Heart right ventricle (tissue), 16 donors: ENCODE results near the gene TAF11L2. TPM values are rescaled to one million over a fixed set of nuclear protein-coding genes. Genes with fewer than 3 reads are reported as not detected.
"Not testable (repeated sequence)": the region's sequence is repeated elsewhere in the genome, so short reads cannot be mapped to it uniquely, and the experiment has no call there.

Experiments
- ATAC-seq, 8 donors: fragments of 200-7000 bp; cut with Tn5 transposase; one replicate each; pipeline ENCODE4 v1.9.1; 2020; ENCODE audit warnings: mild to moderate bottlenecking in 8 of 8, moderate library complexity in 8 of 8, moderate number of reproducible peaks in 1 of 8
- DNase-seq, 2 donors: peaks; one replicate each; pipeline ENCODE4 v3.0.0-alpha.2; 2020
- H3K27ac ChIP-seq, 10 donors: fragments of 200-600 bp; sonication (generic) in 2 of 10; one replicate each; pipeline versions ENCODE4 v1.5.0 to v1.8.0; 2020 to 2022; ENCODE audit warnings: mild to moderate bottlenecking in 3 of 10
- H3K27me3 ChIP-seq, 7 donors: fragments of 200-600 bp; one replicate each; pipeline ENCODE4 v1.8.0; 2021 to 2022; ENCODE audit warnings: mild to moderate bottlenecking in 2 of 7
- H3K36me3 ChIP-seq, 9 donors: fragments of 200-600 bp; sonication (generic) in 1 of 9; one replicate each; pipeline versions ENCODE4 v1.5.0 to v1.8.0; 2020 to 2022; ENCODE audit warnings: mild to moderate bottlenecking in 2 of 9
- H3K4me1 ChIP-seq, 9 donors: fragments of 200-600 bp; sonication (generic) in 1 of 9; one replicate each; pipeline versions ENCODE4 v1.5.0 to v1.8.0; 2020 to 2022; ENCODE audit warnings: mild to moderate bottlenecking in 4 of 9
- H3K4me3 ChIP-seq, 10 donors: fragments of 200-600 bp; sonication (generic) in 2 of 10; one replicate each; pipeline versions ENCODE4 v1.5.0 to v1.8.0; 2020 to 2022; ENCODE audit warnings: mild to moderate bottlenecking in 7 of 10, moderate library complexity in 2 of 10
- H3K9me3 ChIP-seq, 11 donors: fragments of 200-600 bp in 10 of 11; sonication (generic) in 2 of 11; one replicate each; pipeline versions ENCODE4 v1.5.0 to v1.8.0; 2013 to 2022; ENCODE audit warnings: mild to moderate bottlenecking in 2 of 11, control low read depth in 1 of 11, moderate library complexity in 1 of 11
- WGBS, 2 donors: extraction: QIAGEN DNeasy Blood & Tissue Kit; methylation state at CpG; one replicate each; pipeline ENCODE4 v1.1.7; 2013; ENCODE audit warnings: inconsistent platforms in 1 of 2; 5-methylcytosine and 5-hydroxymethylcytosine counted together
- intact Hi-C, 10 donors: fragments of 100-400 bp; cut with DNase I; formaldehyde crosslinking; loops; one replicate each; pipeline versions ENCODE4 v1.11.1 to v1.14.2; 2022
- polyA plus RNA-seq, 2 donors: library from polyadenylated mRNA; stranded (reverse); fragments of 200-250 nt; gene quantifications; one replicate each; pipeline ENCODE4 v1.2.3, GENCODE V29; 2013
- total RNA-seq, 10 donors: library from RNA; stranded (reverse); fragmentation: NEBNext Ultra II Directional in 3 of 10; extraction: Animal tissue kit (Norgen Biotek cat#: 25700) in 3 of 10; gene quantifications; one replicate each; pipeline versions ENCODE4 v1.2.1 to v1.2.4, GENCODE V29; 2021 to 2023
- TF ChIP-seq, protein P1 (sequence below), 9 donors: fragments of 200-600 bp; sonication (generic) in 2 of 9; IDR thresholded peaks; one replicate each; pipeline versions ENCODE4 v1.5.0 to v1.8.0; 2021 to 2022; ENCODE audit warnings: antibody characterized with exemption in 9 of 9, mild to moderate bottlenecking in 5 of 9, moderate library complexity in 1 of 9
- donor health status: Arrhythmogenic right ventricular cardiomyopathy.
- donor health status: ischemic (EF 13 %, LVEDD 7.1; RV severe dilation, severe dysfunction).
- donor health status: healthy with polysubstance abuse.
- donor health status: DM: no; HTN: yes; CAD: no.
- donor health status: DM: no; HTN: no; CAD: no.
- donor health status: ischemic (EF 25% LVEDD 6.9; RV normal size, moderate dysfunction).
- donor health status: ischemic (EF 25% LVEDD 5.7; RV mildly dilated, moderate dysfunction).
- donor health status: healthy.
- donor health status: DM: yes; HTN: yes; CAD: no.
- donor health status: Ischemic cardiomyopathy.
- donor health status: ischemic (EF 35%, LVEDD 5.7; RV mildly dilated, moderate dysfunction).
- donor health status: nonischemic (EF 11% LVEDD 7.7; RV severe dilation, severe dysfunction).
- donor health status: DM: yes; HTN: yes; CAD: no.
- donor health status: PGD.
- donor health status: ischemic (EF 29% LVEDD 5.4; RV normal size, mild dysfunction).
- donor health status: nonischemic (EF 23%, LVEDD 6.1; RV moderate dilation, normal function).

TAF11L2 gene
- total and polyA plus RNA-seq, 12 donors, result not detected

DNA sequence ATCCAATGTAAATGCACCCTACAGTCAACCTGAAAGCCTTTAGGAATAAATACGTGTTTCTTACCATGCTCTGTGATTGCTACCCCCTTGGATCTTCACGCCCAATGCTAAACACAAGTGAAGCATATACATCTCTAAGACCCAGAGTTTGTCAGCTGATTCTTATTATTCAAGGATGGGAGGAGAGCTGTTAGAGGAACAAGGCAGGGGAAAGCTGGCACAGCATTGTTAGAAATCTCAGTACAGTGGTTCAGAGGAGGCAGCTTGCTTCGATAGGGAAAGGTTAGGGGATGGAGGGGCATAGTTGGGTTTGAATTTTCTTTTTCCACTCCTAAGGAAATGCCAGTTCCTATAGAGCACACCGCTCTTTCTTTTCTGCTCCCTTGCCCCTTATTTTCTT lies 16.7 kb upstream of the TAF11L2 start:
- no peaks in the 10 kb centered on the region for H3K36me3 ChIP-seq
- no peak overlapping the region for H3K4me3 ChIP-seq
- intact Hi-C loops, result no loop called here
- no peak for DNase-seq
- 63% methylated on average over 4 of the region's 4 CpGs for WGBS, 2 donors
- H3K9me3 ChIP-seq, result no peaks in the 10 kb centered on the region
- no peak overlapping the region for H3K27ac ChIP-seq
- H3K27me3 ChIP-seq, result peaks cover 0 to 7% (median 4%) of the 10 kb centered on the region in 7 donors
- TF ChIP-seq, protein P1, sequence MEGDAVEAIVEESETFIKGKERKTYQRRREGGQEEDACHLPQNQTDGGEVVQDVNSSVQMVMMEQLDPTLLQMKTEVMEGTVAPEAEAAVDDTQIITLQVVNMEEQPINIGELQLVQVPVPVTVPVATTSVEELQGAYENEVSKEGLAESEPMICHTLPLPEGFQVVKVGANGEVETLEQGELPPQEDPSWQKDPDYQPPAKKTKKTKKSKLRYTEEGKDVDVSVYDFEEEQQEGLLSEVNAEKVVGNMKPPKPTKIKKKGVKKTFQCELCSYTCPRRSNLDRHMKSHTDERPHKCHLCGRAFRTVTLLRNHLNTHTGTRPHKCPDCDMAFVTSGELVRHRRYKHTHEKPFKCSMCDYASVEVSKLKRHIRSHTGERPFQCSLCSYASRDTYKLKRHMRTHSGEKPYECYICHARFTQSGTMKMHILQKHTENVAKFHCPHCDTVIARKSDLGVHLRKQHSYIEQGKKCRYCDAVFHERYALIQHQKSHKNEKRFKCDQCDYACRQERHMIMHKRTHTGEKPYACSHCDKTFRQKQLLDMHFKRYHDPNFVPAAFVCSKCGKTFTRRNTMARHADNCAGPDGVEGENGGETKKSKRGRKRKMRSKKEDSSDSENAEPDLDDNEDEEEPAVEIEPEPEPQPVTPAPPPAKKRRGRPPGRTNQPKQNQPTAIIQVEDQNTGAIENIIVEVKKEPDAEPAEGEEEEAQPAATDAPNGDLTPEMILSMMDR (IDR thresholded peaks at IDR 0.05), result no peak
- ATAC-seq, result no peak
- no peaks in the 10 kb centered on the region for H3K4me1 ChIP-seq

- DNase-seq, result no peak
- Histone ChIP-seq H3K27ac (no peak overlapping the region), H3K36me3 (no peaks in the 10 kb centered on the region), H3K4me3 (no peak overlapping the region), H3K4me1 (no peaks in the 10 kb centered on the region), H3K27me3 (peaks cover 0 to 7% (median 4%) of the 10 kb centered on the region in 7 donors), H3K9me3 (no peaks in the 10 kb centered on the region)
- TF ChIP-seq, protein P1 (IDR thresholded peaks at IDR 0.05), result no peak
- intact Hi-C loops, result no loop called here
- 66 to 68% methylated on average over 2 of the region's 2 CpGs for WGBS, 2 donors
- no peak for ATAC-seq
These were observed 15.2 kb upstream of the TAF11L2 start for GRCh38 chr5:17482790-17483189.

DNA sequence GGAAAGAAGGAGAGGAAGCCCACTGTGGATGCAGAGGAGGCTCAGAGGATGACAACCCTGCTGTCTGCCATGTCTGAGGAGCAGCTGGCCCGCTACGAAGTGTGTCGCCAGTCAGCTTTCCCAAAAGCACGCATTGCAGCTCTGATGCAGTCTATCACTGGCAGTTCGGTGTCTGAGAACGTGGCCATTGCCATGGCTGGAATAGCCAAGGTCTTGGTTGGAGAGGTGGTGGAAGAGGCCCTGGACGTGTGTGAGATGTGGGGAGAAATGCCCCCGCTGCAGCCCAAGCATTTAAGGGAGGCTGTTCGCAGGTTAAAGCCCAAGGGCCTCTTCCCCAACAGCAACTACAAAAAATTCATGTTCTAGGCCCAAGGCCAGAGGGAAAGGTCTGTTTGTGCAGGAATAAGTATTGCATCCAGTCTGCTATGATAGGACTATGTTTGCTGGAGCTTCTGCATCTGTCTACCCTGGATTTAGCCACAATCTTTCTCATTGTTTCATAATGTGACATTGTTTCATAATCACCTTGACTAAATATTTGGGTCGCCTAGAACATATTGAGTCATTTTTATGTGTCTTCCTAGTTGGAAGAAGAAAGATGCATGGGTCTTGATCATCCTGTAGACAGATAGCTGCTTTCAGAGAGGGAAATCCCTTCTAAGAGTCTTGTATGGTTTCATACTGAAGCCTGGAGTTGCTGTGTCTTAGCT lies 11.4 kb upstream of the TAF11L2 start:
- WGBS, 2 donors, result 80 to 84% methylated on average over 10 of the region's 10 CpGs
- H3K27ac ChIP-seq, H3K4me3 ChIP-seq, H3K27me3 ChIP-seq, H3K4me1 ChIP-seq, intact Hi-C loops, H3K36me3 ChIP-seq, ATAC-seq, H3K9me3 ChIP-seq, DNase-seq: not testable (repeated sequence)

DNA sequence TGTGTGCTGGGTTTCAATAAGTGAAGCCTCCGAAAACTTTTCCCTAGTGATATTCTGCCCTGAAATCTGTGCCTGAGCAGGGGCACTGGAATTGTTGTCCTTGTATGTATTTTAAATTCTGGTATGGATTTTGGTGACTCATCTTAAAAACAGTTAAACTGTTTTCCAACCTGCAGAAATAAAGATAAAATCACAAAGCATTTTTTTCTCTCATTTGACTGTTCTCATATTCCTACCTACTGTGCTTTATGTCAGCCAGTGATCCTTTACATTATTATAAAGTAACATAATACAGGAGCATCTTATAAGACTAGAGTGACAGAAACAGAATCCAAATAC lies 10.9 kb upstream of the TAF11L2 start:
- Histone ChIP-seq H3K27ac (no peak overlapping the region), H3K27me3 (peaks cover 0 to 7% (median 0%) of the 10 kb centered on the region in 7 donors), H3K4me1 (no peaks in the 10 kb centered on the region), H3K4me3 (no peak overlapping the region), H3K36me3 (no peaks in the 10 kb centered on the region), H3K9me3 (peaks cover 0 to 2% (median 0%) of the 10 kb centered on the region in 11 donors)
- ATAC-seq, result no peak
- DNase-seq, result no peak
- intact Hi-C loops, result no loop called here
- TF ChIP-seq, protein P1 (IDR thresholded peaks at IDR 0.05), result no peak
- WGBS, 2 donors, result 87 to 95% methylated on average over 1 of the region's 1 CpG

GRCh38 chr5:17491257-17491656 lies 6.8 kb upstream of the TAF11L2 start:
- ATAC-seq, H3K27me3 ChIP-seq, H3K4me1 ChIP-seq, H3K36me3 ChIP-seq, DNase-seq, H3K4me3 ChIP-seq, H3K9me3 ChIP-seq, intact Hi-C loops, H3K27ac ChIP-seq: not testable (repeated sequence)
- WGBS, 2 donors, result 94 to 95% methylated on average over 21 to 23 of the region's 23 CpGs
